ENCODE results near the gene FRMD4A. TPM values are rescaled to one million over a fixed set of nuclear protein-coding genes. Genes with fewer than 3 reads are reported as not detected.

FRMD4A gene
- polyA plus RNA-seq, 1 of the 3 experiments (the other 2 are of a cell fraction) = 37.7 TPM

- no peaks in the 10 kb centered on the region for H3K9me2 ChIP-seq
- ChIA-PET POLR2A (interaction anchor here (1.2 kb wide), 1 partner anchor 11 kb away, joined by 4 read pairs; no protein-coding TSS in a partner anchor), CTCF (interaction anchor here (0.6 kb wide), 1 partner anchor 66 kb away, joined by 3 read pairs; no protein-coding TSS in a partner anchor)
- DNase-seq = no peak
- H3K36me3 ChIP-seq (replicated peaks in 1 of 2; ENCODE audit: control insufficient read depth in 1 of 2, insufficient read depth in 2 of 2, low read length in 1 of 2) = peaks cover 0 to 19% of the 10 kb centered on the region in 2 experiments
- peaks cover 27% of the 10 kb centered on the region for H4K20me1 ChIP-seq (ENCODE audit: insufficient read depth)
- peaks cover 34% of the 10 kb centered on the region for H3F3A ChIP-seq (replicated peaks; ENCODE audit: insufficient read depth)
- no peak overlapping the region for H3K9ac ChIP-seq
- no peak overlapping the region for H3K4me2 ChIP-seq
- H3K4me3 ChIP-seq (ENCODE audit: low read depth in 2 of 2, low read length in 1 of 2) = no peak overlapping the region
- no peak overlapping the region for H2AFZ ChIP-seq (ENCODE audit: low read depth)
- peaks cover 86% of the 10 kb centered on the region for H3K79me2 ChIP-seq (ENCODE audit: insufficient read depth)
- H3K27ac ChIP-seq (ENCODE audit: low read depth in 2 of 2, low read length in 1 of 2) = no peak overlapping the region
- no peak for TF ChIP-seq MEF2A (IDR thresholded peaks at IDR 0.05; ENCODE audit: borderline replicate concordance, low read depth)
- no peak for TF ChIP-seq SIN3A (IDR thresholded peaks at IDR 0.05; ENCODE audit: borderline replicate concordance, low read depth, low read length)
- no peak for TF ChIP-seq TAF1 (IDR thresholded peaks at IDR 0.05; ENCODE audit: borderline replicate concordance, low read depth, low read length)
- TF ChIP-seq CTCF (IDR thresholded peaks at IDR 0.05) = no peak
- no peak for TF ChIP-seq CHD2 (IDR thresholded peaks at IDR 0.05; ENCODE audit: low read length, partially characterized antibody)
- no peak for TF ChIP-seq FOXM1 (IDR thresholded peaks at IDR 0.05; ENCODE audit: low read depth)
- no peak for TF ChIP-seq USF1 (IDR thresholded peaks at IDR 0.05; ENCODE audit: borderline replicate concordance, low read depth)
- no peak for TF ChIP-seq SMC3 (IDR thresholded peaks at IDR 0.05; ENCODE audit: low read depth, low read length)
- no peak for TF ChIP-seq GABPA (IDR thresholded peaks at IDR 0.05; ENCODE audit: low read depth)
- no peak for TF ChIP-seq FOXJ3 (CRISPR knock-in tag; IDR thresholded peaks at IDR 0.05)
- no peak for TF ChIP-seq RXRA (IDR thresholded peaks at IDR 0.05; ENCODE audit: borderline replicate concordance, low read depth)
- TF ChIP-seq USF2 (IDR thresholded peaks at IDR 0.05; ENCODE audit: borderline replicate concordance, low read depth, low read length) = no peak
- TF ChIP-seq MAX (IDR thresholded peaks at IDR 0.05; ENCODE audit: low read depth) = no peak
- no peak for TF ChIP-seq RAD21 (IDR thresholded peaks at IDR 0.05; ENCODE audit: low read length)
- TF ChIP-seq RFX5 (IDR thresholded peaks at IDR 0.05; ENCODE audit: low read length) = no peak
- H3K4me1 ChIP-seq (ENCODE audit: control insufficient read depth in 1 of 2, insufficient read depth in 2 of 2, low read depth in 1 of 2, low read length in 1 of 2) = peaks cover 0 to 18% of the 10 kb centered on the region in 2 experiments; a peak in 1 of 4 replicates
- 86% methylated on average over 13 of the region's 19 CpGs for WGBS (ENCODE audit: low lambda C conversion rate)
- H3K27me3 ChIP-seq (ENCODE audit: insufficient read depth) = no peaks in the 10 kb centered on the region
- no peaks in the 10 kb centered on the region; the same call in 1 of the 2 replicates for H3K9me3 ChIP-seq
Measured at GRCh38 chr10:13820119-13820963, 510.4 kb downstream of the FRMD4A start.
